GM10266 (cell line): ENCODE results near the gene EPHX1.
A peak's percentile ranks its signal among the peaks of the same experiment; 100 is the strongest.

Experiments
- DNase-seq: peaks from one replicate; pipeline ENCODE4 v3.0.0; 2012; ENCODE audit errors: extremely low spot score
- CTCF ChIP-seq: IDR thresholded peaks from 2 replicates; pipeline ENCODE4 v1.5.1; 2012; ENCODE audit warnings: mild to moderate bottlenecking, low read depth; ENCODE audit not compliant: control insufficient read depth, insufficient read depth; ENCODE audit errors: missing control alignments

The EPHX1 gene

GRCh38 chr1:225888289-225888897 is 78.5 kb downstream of the EPHX1 start:
- DNase-seq: peak; percentile 22
- TF ChIP-seq CTCF: no peak

- TF ChIP-seq CTCF: no peak
- peak; percentile 15 for DNase-seq
Observed at GRCh38 chr1:225888898-225889601, 79.1 kb downstream of the EPHX1 start, which contains the start of gene LEFTY1. Gene LEFTY1 (minus strand): TSS chr1:225889146. CDS start chr1:225889066, 80 bp downstream.

GRCh38 chr1:225889743-225890142 is 79.8 kb downstream of the EPHX1 start:
- TF ChIP-seq CTCF: no peak
- DNase-seq: no peak

GRCh38 chr1:225890346-225891228 is 80.7 kb downstream of the EPHX1 start:
- no peak for DNase-seq
- no peak for TF ChIP-seq CTCF

GRCh38 chr1:225891229-225891972 is 81.5 kb downstream of the EPHX1 start:
- no peak for TF ChIP-seq CTCF
- no peak for DNase-seq

GRCh38 chr1:225892307-225892706 is 82.4 kb downstream of the EPHX1 start:
- DNase-seq: no peak
- no peak for TF ChIP-seq CTCF
